ENCODE results near the gene DNAJC17. TPM values are rescaled to one million over a fixed set of nuclear protein-coding genes. Genes with fewer than 3 reads are reported as not detected.

DNAJC17 gene
- total RNA-seq, 1 experiment from 2014 or later, result 36.1 TPM

- POLR2A ChIA-PET, result interaction anchor here (1.4 kb wide), 1 partner anchor 10 kb away, joined by 10 read pairs; no protein-coding TSS in a partner anchor
- H3K4me3 ChIP-seq (replicated peaks in 1 of 2; ENCODE audit: low read depth in 1 of 2, low read length in 2 of 2), result peak overlapping the region; percentile 79 to 95
These were observed 37.4 kb upstream of the DNAJC17 start for GRCh38 chr15:40844696-40845030.

More at GRCh38 chr15:40844696-40845030, 37.4 kb upstream of the DNAJC17 start:
- H3K9me2 ChIP-seq (ENCODE audit: insufficient read depth), result no peaks in the 10 kb centered on the region
- CTCF ChIA-PET, result interaction anchor here (0.6 to 5.2 kb wide), 4 partner anchors 13 to 51 kb away, joined by 3 to 61 read pairs (median 5); partner anchors contain the start of gene VPS18
- no peaks in the 10 kb centered on the region for H3K27me3 ChIP-seq (ENCODE audit: insufficient read depth, low read length)
- ATAC-seq (no peak; the same call in 1 of the 2 replicates), DNase-seq (ENCODE audit: low read depth, low spot score) (no peak)
- BruUV-seq (replicated peaks), result no TSS peak
- no peak overlapping the region for H2AFZ ChIP-seq (ENCODE audit: low read depth, low read length, poor library complexity, severe bottlenecking)
- H3K9me3 ChIP-seq (ENCODE audit: control insufficient read depth in 1 of 2, insufficient read depth in 1 of 2, low read depth in 1 of 2, low read length in 2 of 2), result no peaks in the 10 kb centered on the region
- peak overlapping the region; percentile 99 for H3K4me2 ChIP-seq (ENCODE audit: low read length)
- H3K27ac ChIP-seq (ENCODE audit: low read depth, low read length), result peak overlapping the region; percentile 93
- RAD21 ChIA-PET (ENCODE audit: low non-redundant PET in 1 of 2, low total read pairs in 2 of 2, uncharacterized antibody in 2 of 2, unreplicated experiment in 2 of 2), result no interaction called here
- H3K4me1 ChIP-seq (ENCODE audit: control insufficient read depth in 1 of 2, insufficient read depth in 2 of 2, low read length in 2 of 2), result peaks cover 37 to 50% of the 10 kb centered on the region in 2 experiments
- H4K20me1 ChIP-seq (ENCODE audit: insufficient read depth), result no peaks in the 10 kb centered on the region; the same call in 1 of the 2 replicates
- H3K36me3 ChIP-seq (ENCODE audit: control insufficient read depth in 1 of 2, insufficient read depth in 2 of 2, low read length in 2 of 2), result peaks cover 5 to 9% of the 10 kb centered on the region in 2 experiments; a peak in 3 of 4 replicates
- peaks cover 57% of the 10 kb centered on the region for H3K79me2 ChIP-seq (ENCODE audit: insufficient read depth, low read length)
- TF ChIP-seq FOSL1 (IDR thresholded peaks at IDR 0.05; ENCODE audit: low read depth), result no peak
- TF ChIP-seq ZFX (IDR thresholded peaks at IDR 0.05), result no peak
- TF ChIP-seq, protein P1, sequence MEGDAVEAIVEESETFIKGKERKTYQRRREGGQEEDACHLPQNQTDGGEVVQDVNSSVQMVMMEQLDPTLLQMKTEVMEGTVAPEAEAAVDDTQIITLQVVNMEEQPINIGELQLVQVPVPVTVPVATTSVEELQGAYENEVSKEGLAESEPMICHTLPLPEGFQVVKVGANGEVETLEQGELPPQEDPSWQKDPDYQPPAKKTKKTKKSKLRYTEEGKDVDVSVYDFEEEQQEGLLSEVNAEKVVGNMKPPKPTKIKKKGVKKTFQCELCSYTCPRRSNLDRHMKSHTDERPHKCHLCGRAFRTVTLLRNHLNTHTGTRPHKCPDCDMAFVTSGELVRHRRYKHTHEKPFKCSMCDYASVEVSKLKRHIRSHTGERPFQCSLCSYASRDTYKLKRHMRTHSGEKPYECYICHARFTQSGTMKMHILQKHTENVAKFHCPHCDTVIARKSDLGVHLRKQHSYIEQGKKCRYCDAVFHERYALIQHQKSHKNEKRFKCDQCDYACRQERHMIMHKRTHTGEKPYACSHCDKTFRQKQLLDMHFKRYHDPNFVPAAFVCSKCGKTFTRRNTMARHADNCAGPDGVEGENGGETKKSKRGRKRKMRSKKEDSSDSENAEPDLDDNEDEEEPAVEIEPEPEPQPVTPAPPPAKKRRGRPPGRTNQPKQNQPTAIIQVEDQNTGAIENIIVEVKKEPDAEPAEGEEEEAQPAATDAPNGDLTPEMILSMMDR (IDR thresholded peaks at IDR 0.05 in 2 of 3, conservative IDR thresholded peaks at IDR 0.05 in 1 of 3; ENCODE audit: borderline replicate concordance in 1 of 3, insufficient read depth in 1 of 3, low read depth in 2 of 3, low read length in 2 of 3), result no peak
- no peak for TF ChIP-seq EZH2 (IDR thresholded peaks at IDR 0.05)
- TF ChIP-seq MAX (IDR thresholded peaks at IDR 0.05), result no peak
- no peak for TF ChIP-seq CBX3 (IDR thresholded peaks at IDR 0.05; ENCODE audit: low read depth)
- TF ChIP-seq YY1 (IDR thresholded peaks at IDR 0.05; ENCODE audit: extremely low read depth, insufficient replicate concordance, low read depth, low read length), result no peak
- TF ChIP-seq JUND (IDR thresholded peaks at IDR 0.05), result no peak
- no peak for TF ChIP-seq POLR2A (IDR thresholded peaks at IDR 0.05; ENCODE audit: borderline replicate concordance, extremely low read depth, insufficient read depth, insufficient read length)
- TF ChIP-seq ELF1 (IDR thresholded peaks at IDR 0.05; ENCODE audit: borderline replicate concordance, low read depth), result no peak
- TF ChIP-seq SP1 (IDR thresholded peaks at IDR 0.05; ENCODE audit: low read depth), result no peak
- TF ChIP-seq TCF7L2 (IDR thresholded peaks at IDR 0.05; ENCODE audit: borderline replicate concordance, extremely low read depth, insufficient read depth, insufficient read length), result no peak
- no peak for TF ChIP-seq POLR2AphosphoS5 (IDR thresholded peaks at IDR 0.05; ENCODE audit: low read depth, low read length)
- TF ChIP-seq ZNF274 (IDR thresholded peaks at IDR 0.05; ENCODE audit: low read depth, low read length), result no peak
- TF ChIP-seq, protein P2, sequence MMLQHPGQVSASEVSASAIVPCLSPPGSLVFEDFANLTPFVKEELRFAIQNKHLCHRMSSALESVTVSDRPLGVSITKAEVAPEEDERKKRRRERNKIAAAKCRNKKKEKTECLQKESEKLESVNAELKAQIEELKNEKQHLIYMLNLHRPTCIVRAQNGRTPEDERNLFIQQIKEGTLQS (IDR thresholded peaks at IDR 0.05), result no peak
- TF ChIP-seq, protein P3, sequence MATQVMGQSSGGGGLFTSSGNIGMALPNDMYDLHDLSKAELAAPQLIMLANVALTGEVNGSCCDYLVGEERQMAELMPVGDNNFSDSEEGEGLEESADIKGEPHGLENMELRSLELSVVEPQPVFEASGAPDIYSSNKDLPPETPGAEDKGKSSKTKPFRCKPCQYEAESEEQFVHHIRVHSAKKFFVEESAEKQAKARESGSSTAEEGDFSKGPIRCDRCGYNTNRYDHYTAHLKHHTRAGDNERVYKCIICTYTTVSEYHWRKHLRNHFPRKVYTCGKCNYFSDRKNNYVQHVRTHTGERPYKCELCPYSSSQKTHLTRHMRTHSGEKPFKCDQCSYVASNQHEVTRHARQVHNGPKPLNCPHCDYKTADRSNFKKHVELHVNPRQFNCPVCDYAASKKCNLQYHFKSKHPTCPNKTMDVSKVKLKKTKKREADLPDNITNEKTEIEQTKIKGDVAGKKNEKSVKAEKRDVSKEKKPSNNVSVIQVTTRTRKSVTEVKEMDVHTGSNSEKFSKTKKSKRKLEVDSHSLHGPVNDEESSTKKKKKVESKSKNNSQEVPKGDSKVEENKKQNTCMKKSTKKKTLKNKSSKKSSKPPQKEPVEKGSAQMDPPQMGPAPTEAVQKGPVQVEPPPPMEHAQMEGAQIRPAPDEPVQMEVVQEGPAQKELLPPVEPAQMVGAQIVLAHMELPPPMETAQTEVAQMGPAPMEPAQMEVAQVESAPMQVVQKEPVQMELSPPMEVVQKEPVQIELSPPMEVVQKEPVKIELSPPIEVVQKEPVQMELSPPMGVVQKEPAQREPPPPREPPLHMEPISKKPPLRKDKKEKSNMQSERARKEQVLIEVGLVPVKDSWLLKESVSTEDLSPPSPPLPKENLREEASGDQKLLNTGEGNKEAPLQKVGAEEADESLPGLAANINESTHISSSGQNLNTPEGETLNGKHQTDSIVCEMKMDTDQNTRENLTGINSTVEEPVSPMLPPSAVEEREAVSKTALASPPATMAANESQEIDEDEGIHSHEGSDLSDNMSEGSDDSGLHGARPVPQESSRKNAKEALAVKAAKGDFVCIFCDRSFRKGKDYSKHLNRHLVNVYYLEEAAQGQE (IDR thresholded peaks at IDR 0.05; ENCODE audit: low read depth), result no peak
- no peak for TF ChIP-seq EGR1 (IDR thresholded peaks at IDR 0.05; ENCODE audit: low read depth)
- TF ChIP-seq ZBTB33 (IDR thresholded peaks at IDR 0.05; ENCODE audit: extremely low read depth, insufficient replicate concordance, low read length), result no peak
- intact Hi-C loops (cut with micrococcal nuclease), result loop anchor here (2.0 kb wide), 1 partner anchor 58 kb away; no protein-coding TSS in a partner anchor
- H3K9ac ChIP-seq (ENCODE audit: low read length), result peak overlapping the region; percentile 77

Measured in HCT116 (cell line).